B cell (primary cell): ENCODE results near the gene CFAP97D2.

Experiments
- CTCF ChIP-seq: fragments of 200-600 bp; IDR thresholded peaks from one replicate; pipeline ENCODE4 v1.8.0; 2022; ENCODE audit warnings: antibody characterized with exemption, mild to moderate bottlenecking
- EZH2 ChIP-seq: IDR thresholded peaks from 2 replicates; pipeline ENCODE4 v1.6.1; 2012; ENCODE audit warnings: borderline replicate concordance, low read depth, mild to moderate bottlenecking, moderate library complexity, low read length; ENCODE audit not compliant: insufficient read depth, poor library complexity, severe bottlenecking

- TF ChIP-seq CTCF, result no peak
- TF ChIP-seq EZH2, result no peak
Observed at GRCh38 chr13:114162533-114162922, 16.5 kb upstream of the CFAP97D2 start.
